GM12872 (cell line): ENCODE measurements around the gene DOCK4.

Experiments
- TF ChIP-seq, protein P1 (sequence below): IDR thresholded peaks from 3 replicates; pipeline ENCODE4 v1.5.1; 2011; ENCODE audit warnings: low read depth, mild to moderate bottlenecking, low read length, moderate library complexity; ENCODE audit not compliant: insufficient read depth

Gene DOCK4

GRCh38 chr7:112226701-112227276, 20.6 kb upstream of the DOCK4 start:
- TF ChIP-seq, protein P1, sequence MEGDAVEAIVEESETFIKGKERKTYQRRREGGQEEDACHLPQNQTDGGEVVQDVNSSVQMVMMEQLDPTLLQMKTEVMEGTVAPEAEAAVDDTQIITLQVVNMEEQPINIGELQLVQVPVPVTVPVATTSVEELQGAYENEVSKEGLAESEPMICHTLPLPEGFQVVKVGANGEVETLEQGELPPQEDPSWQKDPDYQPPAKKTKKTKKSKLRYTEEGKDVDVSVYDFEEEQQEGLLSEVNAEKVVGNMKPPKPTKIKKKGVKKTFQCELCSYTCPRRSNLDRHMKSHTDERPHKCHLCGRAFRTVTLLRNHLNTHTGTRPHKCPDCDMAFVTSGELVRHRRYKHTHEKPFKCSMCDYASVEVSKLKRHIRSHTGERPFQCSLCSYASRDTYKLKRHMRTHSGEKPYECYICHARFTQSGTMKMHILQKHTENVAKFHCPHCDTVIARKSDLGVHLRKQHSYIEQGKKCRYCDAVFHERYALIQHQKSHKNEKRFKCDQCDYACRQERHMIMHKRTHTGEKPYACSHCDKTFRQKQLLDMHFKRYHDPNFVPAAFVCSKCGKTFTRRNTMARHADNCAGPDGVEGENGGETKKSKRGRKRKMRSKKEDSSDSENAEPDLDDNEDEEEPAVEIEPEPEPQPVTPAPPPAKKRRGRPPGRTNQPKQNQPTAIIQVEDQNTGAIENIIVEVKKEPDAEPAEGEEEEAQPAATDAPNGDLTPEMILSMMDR, result no peak

- TF ChIP-seq, protein P1, result no peak
Observed at GRCh38 chr7:112225006-112225405, 18.8 kb upstream of the DOCK4 start.

DNA sequence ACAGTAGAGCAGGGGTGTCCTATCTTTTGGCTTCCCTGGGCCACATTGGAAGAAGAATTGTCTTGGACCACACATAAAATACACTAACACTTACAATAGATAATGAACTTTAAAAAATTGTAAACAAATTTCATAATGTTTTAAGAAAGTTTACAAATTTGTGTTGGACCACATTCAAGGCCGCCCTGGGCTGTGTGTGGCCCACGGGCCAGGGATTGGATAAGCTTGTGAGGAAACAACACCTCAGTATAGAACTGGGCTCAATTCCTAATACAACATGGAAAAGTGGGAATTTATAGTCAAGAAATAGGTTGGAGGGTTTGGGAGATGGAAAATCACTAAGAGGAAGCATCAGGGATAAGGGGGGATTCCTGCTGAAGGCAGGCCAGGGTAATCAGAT, 18.0 kb upstream of the DOCK4 start:
- TF ChIP-seq, protein P1, result no peak

- TF ChIP-seq, protein P1, result no peak
Observed at GRCh38 chr7:112223310-112223709, 17.1 kb upstream of the DOCK4 start.

DNA sequence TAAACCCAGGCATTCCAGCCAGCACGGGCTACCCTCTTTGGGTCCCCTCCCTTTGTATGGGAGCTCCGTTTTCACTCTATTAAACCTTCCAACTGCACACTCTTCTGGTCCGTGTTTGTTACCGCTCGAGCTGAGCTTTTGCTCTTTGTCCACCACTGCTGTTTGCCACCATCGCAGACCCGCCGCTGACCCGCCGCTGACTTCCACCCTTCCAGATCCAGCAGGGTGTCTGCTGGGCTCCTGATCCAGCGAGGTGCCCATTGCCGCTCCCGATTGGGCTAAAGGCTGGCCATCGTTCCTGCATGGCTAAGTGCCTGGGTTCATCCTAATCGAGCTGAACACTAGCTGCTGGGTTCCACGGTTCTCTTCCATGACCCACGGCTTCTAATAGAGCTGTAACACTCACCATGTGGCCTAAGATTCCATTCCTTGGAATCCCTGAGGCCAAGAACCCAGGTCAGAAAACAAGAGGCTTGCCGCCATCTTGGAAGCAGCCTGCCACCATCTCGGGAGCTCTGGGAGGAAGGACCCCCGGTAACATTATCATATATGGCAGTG, 14.8 kb upstream of the DOCK4 start:
- TF ChIP-seq, protein P1, result no peak

DNA sequence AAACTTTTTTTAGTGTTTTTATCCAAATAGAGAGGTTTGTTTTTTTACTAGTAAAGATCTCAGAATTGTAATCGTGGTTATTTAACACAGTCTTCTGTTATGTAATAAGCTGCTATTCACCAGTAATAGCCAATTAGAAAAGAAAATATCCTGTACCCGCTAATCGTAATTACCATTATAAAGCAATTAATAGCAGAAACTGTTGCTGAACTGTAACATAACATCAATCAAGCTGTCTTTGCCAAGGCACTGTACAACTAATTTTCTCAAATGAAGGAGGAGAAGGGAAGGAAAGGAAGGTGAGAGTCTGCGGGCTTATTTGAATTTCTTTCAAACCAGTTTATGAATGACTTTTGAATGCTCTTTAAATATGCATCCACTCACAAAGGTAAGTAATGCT, 9.6 kb upstream of the DOCK4 start:
- TF ChIP-seq, protein P1, result no peak

- TF ChIP-seq, protein P1, result no peak
Observed at GRCh38 chr7:112214883-112215282, 8.7 kb upstream of the DOCK4 start.
